ENCODE measurements around the gene LMNTD2. TPM values are rescaled to one million over a fixed set of nuclear protein-coding genes. Genes with fewer than 3 reads are reported as not detected.

Gene LMNTD2
- total RNA-seq, 1 donor from 2014 or later: 2.2 TPM

DNA sequence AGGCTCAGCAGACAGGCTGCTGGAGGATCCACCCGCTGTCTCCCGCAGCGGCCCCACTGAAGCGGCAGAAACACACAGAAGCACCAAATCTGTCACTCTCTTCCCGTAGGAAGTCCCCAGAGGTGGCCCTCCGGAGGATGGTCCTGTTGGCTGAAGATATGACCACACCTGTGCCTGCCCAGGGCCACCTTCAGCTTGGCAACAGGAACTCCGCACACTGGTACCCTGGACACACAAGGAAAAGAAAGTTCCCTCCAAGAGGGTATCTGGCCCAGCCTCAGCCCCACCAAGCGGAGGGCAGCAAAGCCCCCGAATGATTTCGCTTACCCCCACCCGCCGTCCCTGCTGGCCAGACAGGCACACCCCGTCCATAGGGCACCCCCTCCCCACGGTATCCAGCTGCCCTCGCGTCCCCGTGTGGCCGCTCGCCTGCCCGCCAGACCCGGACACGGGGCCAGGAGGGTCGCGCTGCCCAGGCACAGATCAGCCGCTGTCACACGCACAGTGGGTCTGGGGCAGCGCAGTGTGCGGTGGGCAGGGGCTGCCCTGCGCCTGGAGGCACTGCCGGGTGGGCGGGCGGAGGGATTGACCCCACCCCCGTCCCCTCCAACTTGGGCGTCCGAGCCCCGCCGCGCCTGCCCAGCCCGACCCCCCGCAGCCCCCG lies 7.2 kb upstream of the LMNTD2 start:
- TF ChIP-seq, protein P1, sequence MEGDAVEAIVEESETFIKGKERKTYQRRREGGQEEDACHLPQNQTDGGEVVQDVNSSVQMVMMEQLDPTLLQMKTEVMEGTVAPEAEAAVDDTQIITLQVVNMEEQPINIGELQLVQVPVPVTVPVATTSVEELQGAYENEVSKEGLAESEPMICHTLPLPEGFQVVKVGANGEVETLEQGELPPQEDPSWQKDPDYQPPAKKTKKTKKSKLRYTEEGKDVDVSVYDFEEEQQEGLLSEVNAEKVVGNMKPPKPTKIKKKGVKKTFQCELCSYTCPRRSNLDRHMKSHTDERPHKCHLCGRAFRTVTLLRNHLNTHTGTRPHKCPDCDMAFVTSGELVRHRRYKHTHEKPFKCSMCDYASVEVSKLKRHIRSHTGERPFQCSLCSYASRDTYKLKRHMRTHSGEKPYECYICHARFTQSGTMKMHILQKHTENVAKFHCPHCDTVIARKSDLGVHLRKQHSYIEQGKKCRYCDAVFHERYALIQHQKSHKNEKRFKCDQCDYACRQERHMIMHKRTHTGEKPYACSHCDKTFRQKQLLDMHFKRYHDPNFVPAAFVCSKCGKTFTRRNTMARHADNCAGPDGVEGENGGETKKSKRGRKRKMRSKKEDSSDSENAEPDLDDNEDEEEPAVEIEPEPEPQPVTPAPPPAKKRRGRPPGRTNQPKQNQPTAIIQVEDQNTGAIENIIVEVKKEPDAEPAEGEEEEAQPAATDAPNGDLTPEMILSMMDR (conservative IDR thresholded peaks at IDR 0.05; ENCODE audit: low read depth, low read length): no peak

DNA sequence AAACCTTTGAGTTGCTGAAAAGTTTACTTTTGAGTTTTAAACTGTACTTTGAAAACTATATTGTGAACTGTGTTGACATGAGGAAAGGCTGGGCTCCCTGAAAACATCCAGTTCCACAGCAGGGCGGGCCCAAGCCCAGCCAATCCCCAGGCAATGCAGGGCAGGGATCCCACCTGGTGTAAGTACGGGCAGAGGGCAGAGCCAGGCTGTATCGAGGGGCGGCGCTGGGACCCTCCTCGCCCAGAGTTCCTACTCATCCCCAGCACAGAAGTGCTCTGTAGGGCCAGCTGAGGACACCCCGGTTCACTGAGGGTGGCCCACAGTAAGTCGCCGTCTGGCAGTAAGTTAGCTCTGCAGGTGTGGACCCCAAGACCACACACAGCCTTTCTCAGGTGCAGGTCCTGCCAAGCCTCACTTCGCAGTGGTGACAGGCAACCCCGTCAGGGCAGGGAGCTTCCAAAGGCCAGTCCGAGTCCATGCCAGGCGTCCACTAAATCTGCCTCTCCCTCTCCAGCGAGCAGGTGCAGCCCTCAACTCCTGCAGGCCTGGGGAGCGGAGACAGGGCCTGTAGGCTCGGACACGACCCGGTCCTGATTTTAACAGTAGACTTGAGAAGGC lies 6.6 kb upstream of the LMNTD2 start:
- TF ChIP-seq, protein P1 (conservative IDR thresholded peaks at IDR 0.05; ENCODE audit: low read depth, low read length): no peak
- DNase-seq (ENCODE audit: low read depth): no peak
- peak overlapping the region; percentile 86 for H3K4me3 ChIP-seq (ENCODE audit: low read depth, low read length)

More for the DNA sequence above, 7.2 kb upstream of the LMNTD2 start:
- DNase-seq (ENCODE audit: low read depth): no peak
- H3K4me3 ChIP-seq (ENCODE audit: low read depth, low read length): peak overlapping the region; percentile 86

DNA sequence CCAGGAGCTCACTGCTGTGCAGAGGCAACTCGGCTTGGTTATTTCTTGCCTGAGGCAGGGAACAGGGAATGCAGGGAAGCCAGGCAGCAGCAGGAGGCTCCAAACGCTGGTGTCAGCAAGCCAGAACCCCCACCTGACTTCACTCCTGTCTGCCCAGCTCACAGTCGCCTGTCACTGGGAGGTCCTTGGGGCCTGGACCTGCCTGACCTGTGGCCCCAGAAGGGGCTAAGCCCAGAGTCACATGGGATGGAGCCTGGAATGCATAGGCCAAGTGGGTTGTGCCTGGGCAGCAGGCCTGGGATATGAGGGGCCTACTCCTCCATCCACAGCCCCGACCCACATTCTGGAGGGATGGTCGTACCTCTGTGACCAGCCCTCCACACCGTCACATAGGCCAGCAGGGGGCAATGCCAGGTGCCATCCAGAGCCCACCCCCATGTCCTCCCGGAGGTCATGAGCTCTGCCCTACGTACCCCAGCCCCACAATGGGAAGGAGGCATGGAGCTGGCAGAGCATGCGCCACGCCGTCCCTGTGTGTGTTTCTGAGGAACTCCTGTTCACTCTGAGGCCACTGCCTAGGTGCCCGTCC lies 5.5 kb upstream of the LMNTD2 start:
- no peak for DNase-seq (ENCODE audit: low read depth)
- TF ChIP-seq, protein P1 (conservative IDR thresholded peaks at IDR 0.05; ENCODE audit: low read depth, low read length): peak; percentile 5
- H3K4me3 ChIP-seq (ENCODE audit: low read depth, low read length): peak overlapping the region; percentile 14

DNA sequence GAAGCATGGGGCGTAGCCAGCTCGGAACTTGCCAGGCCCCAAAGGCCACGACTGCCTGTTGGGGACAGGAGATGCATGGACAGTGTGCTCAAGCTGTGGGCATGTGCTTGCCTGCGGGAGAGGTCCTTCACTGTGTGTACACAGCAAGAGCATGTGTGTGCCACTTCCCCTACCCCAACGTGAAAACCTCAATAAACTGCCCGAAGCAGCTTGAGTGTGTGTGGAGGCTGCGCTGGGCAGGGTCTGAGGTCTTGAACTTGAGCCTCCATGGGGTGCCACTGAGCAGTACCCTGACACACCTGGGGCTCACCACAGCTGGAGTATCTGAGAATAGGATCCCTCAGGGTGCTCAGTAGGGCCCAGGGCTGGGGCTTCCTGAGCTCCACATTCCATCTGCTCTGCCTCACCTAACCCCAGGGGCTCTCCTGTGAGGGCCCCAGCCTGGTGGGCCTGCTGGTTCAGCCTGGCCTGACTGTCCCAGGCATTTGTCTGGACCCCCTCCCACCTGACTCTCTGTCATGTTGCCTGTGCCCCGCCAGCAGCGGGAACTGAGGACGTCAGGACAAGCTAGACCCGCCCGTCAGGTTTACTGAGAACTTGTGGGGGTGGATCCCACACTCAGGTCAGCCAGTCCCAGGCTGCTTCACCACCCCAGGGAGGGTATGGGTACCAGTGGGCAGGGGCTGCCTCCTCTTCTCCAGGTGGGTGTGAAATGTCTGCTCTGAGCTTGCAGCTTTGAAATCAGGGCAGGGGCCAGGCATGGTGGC lies 3.5 kb upstream of the LMNTD2 start:
- H3K4me3 ChIP-seq (ENCODE audit: low read depth, low read length): no peak overlapping the region
- DNase-seq (ENCODE audit: low read depth): no peak
- TF ChIP-seq, protein P1 (conservative IDR thresholded peaks at IDR 0.05; ENCODE audit: low read depth, low read length): no peak

DNA sequence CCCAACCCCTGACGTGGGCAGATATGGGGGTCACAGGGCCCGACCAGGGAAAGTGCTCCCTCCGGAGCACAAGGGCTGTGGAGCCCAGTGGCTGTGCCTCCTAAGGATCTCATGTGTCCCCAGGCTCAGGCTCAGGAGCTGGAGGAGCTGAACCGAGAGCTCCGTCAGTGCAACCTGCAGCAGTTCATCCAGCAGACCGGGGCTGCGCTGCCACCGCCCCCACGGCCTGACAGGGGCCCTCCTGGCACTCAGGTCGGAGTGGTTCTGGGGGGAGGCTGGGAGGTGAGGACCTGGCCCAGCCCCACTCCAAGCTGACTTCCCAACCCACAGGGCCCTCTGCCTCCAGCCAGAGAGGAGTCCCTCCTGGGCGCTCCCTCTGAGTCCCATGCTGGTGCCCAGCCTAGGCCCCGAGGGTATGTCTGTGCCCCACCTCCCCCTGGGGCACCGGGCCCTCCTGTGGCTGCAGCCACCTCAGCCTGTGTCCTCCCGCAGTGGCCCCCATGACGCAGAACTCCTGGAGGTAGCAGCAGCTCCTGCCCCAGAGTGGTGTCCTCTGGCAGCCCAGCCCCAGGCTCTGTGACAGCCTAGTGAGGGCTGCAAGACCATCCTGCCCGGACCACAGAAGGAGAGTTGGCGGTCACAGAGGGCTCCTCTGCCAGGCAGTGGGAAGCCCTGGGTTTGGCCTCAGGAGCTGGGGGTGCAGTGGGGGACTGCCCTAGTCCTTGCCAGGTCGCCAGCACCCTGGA lies 2.7 kb upstream of the LMNTD2 start:
- TF ChIP-seq, protein P1 (conservative IDR thresholded peaks at IDR 0.05; ENCODE audit: low read depth, low read length): no peak
- DNase-seq (ENCODE audit: low read depth): no peak
- peak overlapping the region; percentile 69 for H3K4me3 ChIP-seq (ENCODE audit: low read depth, low read length)

DNA sequence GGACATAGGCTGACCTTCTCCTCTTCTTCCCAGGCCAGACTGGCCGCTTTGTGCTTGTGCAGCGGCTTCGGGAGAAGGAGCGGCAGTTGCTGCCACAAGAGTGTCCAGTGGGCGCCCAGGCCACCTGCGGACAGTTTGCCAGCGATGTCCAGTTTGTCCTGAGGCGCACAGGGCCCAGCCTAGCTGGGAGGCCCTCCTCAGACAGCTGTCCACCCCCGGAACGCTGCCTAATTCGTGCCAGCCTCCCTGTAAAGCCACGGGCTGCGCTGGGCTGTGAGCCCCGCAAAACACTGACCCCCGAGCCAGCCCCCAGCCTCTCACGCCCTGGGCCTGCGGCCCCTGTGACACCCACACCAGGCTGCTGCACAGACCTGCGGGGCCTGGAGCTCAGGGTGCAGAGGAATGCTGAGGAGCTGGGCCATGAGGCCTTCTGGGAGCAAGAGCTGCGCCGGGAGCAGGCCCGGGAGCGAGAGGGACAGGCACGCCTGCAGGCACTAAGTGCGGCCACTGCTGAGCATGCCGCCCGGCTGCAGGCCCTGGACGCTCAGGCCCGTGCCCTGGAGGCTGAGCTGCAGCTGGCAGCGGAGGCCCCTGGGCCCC lies 1.6 kb upstream of the LMNTD2 start:
- no peak for DNase-seq (ENCODE audit: low read depth)
- TF ChIP-seq, protein P1 (conservative IDR thresholded peaks at IDR 0.05; ENCODE audit: low read depth, low read length): no peak
- H3K4me3 ChIP-seq (ENCODE audit: low read depth, low read length): peak overlapping the region; percentile 69
